Skin of body (tissue), 2 donors: ENCODE measurements around the gene CBLN1. TPM values are rescaled to one million over a fixed set of nuclear protein-coding genes. Genes with fewer than 3 reads are reported as not detected.
"Not testable (repeated sequence)": the region's sequence is repeated elsewhere in the genome, so short reads cannot be mapped to it uniquely, and the experiment has no call there.

ENCODE experiments used
- DNase-seq: peaks from one replicate; lab custom pipeline; 2025; lab: John Stamatoyannopoulos, UW
- total RNA-seq: library from RNA; depleted of rRNA; stranded (reverse); fragments of >200 nt; gene quantifications from one replicate; pipeline ENCODE4 v1.2.3, GENCODE V29; 2014

The CBLN1 gene
- total RNA-seq, 1 donor from 2014 or later: 0.30 TPM

- no peak for DNase-seq
These were observed 3.7 kb downstream of the CBLN1 start for GRCh38 chr16:49277766-49278566.

- DNase-seq: no peak
These were observed 4.3 kb downstream of the CBLN1 start for GRCh38 chr16:49277386-49277742.

GRCh38 chr16:49276646-49277385 lies 4.8 kb downstream of the CBLN1 start:
- no peak for DNase-seq

- DNase-seq: no peak
These were observed 5.8 kb downstream of the CBLN1 start for GRCh38 chr16:49275870-49276269.

GRCh38 chr16:49275050-49275730 lies 6.4 kb downstream of the CBLN1 start:
- no peak for DNase-seq

GRCh38 chr16:49274591-49274990 lies 7.0 kb downstream of the CBLN1 start:
- no peak for DNase-seq

- DNase-seq: no peak
These were observed 7.9 kb downstream of the CBLN1 start for GRCh38 chr16:49273771-49274170.

- DNase-seq: no peak
These were observed 10.3 kb downstream of the CBLN1 start for GRCh38 chr16:49271363-49271762.

- no peak for DNase-seq
These were observed 12.4 kb downstream of the CBLN1 start for GRCh38 chr16:49269201-49269600.

- no peak for DNase-seq
These were observed 13.0 kb downstream of the CBLN1 start for GRCh38 chr16:49268667-49269066.

GRCh38 chr16:49262501-49262900 lies 19.1 kb downstream of the CBLN1 start:
- DNase-seq: no peak

- DNase-seq: no peak
These were observed 19.7 kb downstream of the CBLN1 start for GRCh38 chr16:49261930-49262329.

- no peak for DNase-seq
These were observed 20.6 kb downstream of the CBLN1 start for GRCh38 chr16:49260956-49261530.

GRCh38 chr16:49260253-49260652 lies 21.4 kb downstream of the CBLN1 start:
- DNase-seq: no peak

- no peak for DNase-seq
These were observed 22.3 kb downstream of the CBLN1 start for GRCh38 chr16:49259330-49259729.

GRCh38 chr16:49250689-49251088 lies 30.9 kb downstream of the CBLN1 start:
- DNase-seq: no peak

- DNase-seq: no peak
These were observed 33.4 kb downstream of the CBLN1 start for GRCh38 chr16:49248227-49248626.

GRCh38 chr16:49236216-49236615 lies 45.4 kb downstream of the CBLN1 start:
- no peak for DNase-seq

- DNase-seq: not testable (repeated sequence)
These were observed 53.3 kb downstream of the CBLN1 start for GRCh38 chr16:49228335-49228734.
